GM12878 (cell line): ENCODE data around the gene PCYT1B. TPM values are rescaled to one million over a fixed set of nuclear protein-coding genes. Genes with fewer than 3 reads are reported as not detected.

Experiments used
- ATAC-seq: fragments of 200-7000 bp; cut with Tn5 transposase; 3 replicates; pipeline ENCODE4 v1.9.1; 2020; ENCODE audit warnings: mild to moderate bottlenecking, moderate library complexity
- BruUV-seq: library from RNA; stranded (reverse); fragments of 400-500 nt; replicated peaks from 2 replicates; lab custom pipeline; 2021; lab: Mats Ljungman, UMichigan
- CTCF ChIA-PET: fragments of 300-600 bp; sonication (Branson Sonifier 250); formaldehyde crosslinking; extraction: SDS; loops from one replicate; lab custom pipeline; 2021; ENCODE audit warnings: inconsistent platforms; lab: Yijun Ruan, JAX
- POLR2A ChIA-PET: fragments of 350-600 bp; formaldehyde crosslinking; extraction: SDS; loops from one replicate; lab custom pipeline; 2021; ENCODE audit warnings: inconsistent platforms; lab: Charles Lee
- RAD21 ChIA-PET: fragments of 300-600 bp; sonication (Branson Sonifier 250); formaldehyde crosslinking; loops from one replicate; lab custom pipeline; 2023; ENCODE audit warnings: antibody characterized with exemption; ENCODE audit not compliant: unreplicated experiment; lab: Charles Lee
- SMC1A ChIA-PET: fragments of 300-600 bp; sonication (Branson Sonifier 250); formaldehyde crosslinking; loops from one replicate; lab custom pipeline; 2023; ENCODE audit not compliant: unreplicated experiment, uncharacterized antibody; lab: Charles Lee
- DNase-seq: peaks from one replicate; pipeline ENCODE4 v3.0.0-alpha.2; 2011; ENCODE audit warnings: low read depth, low spot score
- FAIRE-seq: peaks from 3 replicates; lab custom pipeline; 2011; peaks lifted over from hg19 to GRCh38; lab: Jason Lieb, UNC
- H2AFZ ChIP-seq: 2 replicates; pipeline ENCODE4 v1.6.0; 2011; ENCODE audit warnings: low read depth, low read length, control low read depth; ENCODE audit not compliant: control insufficient read depth
- H3K27ac ChIP-seq: 2 replicates; pipeline ENCODE4 v1.5.1; 2011; ENCODE audit warnings: control low read depth; ENCODE audit not compliant: control insufficient read depth, insufficient read depth
- H3K27me3 ChIP-seq, 2 experiments: replicated peaks in 1 of 2; 2 replicates each; pipeline versions ENCODE4 v1.6.0 to v1.6.1; 2011; ENCODE audit warnings: low read length in 1 of 2; ENCODE audit not compliant: control insufficient read depth in 2 of 2, insufficient read depth in 2 of 2
- H3K36me3 ChIP-seq, 2 experiments: 2 replicates each; pipeline ENCODE4 v1.5.1; 2011; ENCODE audit warnings: low read length in 1 of 2; ENCODE audit not compliant: control insufficient read depth in 2 of 2, insufficient read depth in 2 of 2
- H3K4me1 ChIP-seq: 2 replicates; pipeline ENCODE4 v1.6.1; 2011; ENCODE audit warnings: mild to moderate bottlenecking, low read length, moderate library complexity, mixed read lengths; ENCODE audit not compliant: control insufficient read depth, insufficient read depth
- H3K4me2 ChIP-seq: 2 replicates; pipeline ENCODE4 v1.6.0; 2011; ENCODE audit warnings: control low read depth; ENCODE audit not compliant: control insufficient read depth, insufficient read depth
- H3K4me3 ChIP-seq: fragments of 200-600 bp; sonication (generic); 2 replicates; pipeline ENCODE4 v1.5.1; 2016
- H3K79me2 ChIP-seq: 2 replicates; pipeline ENCODE4 v1.6.0; 2011; ENCODE audit warnings: low read length; ENCODE audit not compliant: control insufficient read depth, insufficient read depth
- H3K9ac ChIP-seq: 2 replicates; pipeline ENCODE4 v1.8.0; 2011; ENCODE audit warnings: low read length, control low read depth, mixed read lengths; ENCODE audit not compliant: control insufficient read depth, insufficient read depth
- H3K9me3 ChIP-seq: replicated peaks from 3 replicates; pipeline ENCODE4 v1.5.1; 2011; ENCODE audit warnings: mild to moderate bottlenecking, low read length; ENCODE audit not compliant: control insufficient read depth, insufficient read depth
- H4K20me1 ChIP-seq: 2 replicates; pipeline ENCODE4 v1.6.0; 2011; ENCODE audit not compliant: control insufficient read depth, insufficient read depth
- ASH2L ChIP-seq: fragments of 300-600, 200-600 bp; sonication (generic); IDR thresholded peaks from 2 replicates; pipeline ENCODE4 v1.6.1; 2017; ENCODE audit warnings: low read depth, mild to moderate bottlenecking, borderline replicate concordance
- CREM ChIP-seq: IDR thresholded peaks from 2 replicates; pipeline ENCODE4 v1.6.1; 2014; ENCODE audit warnings: antibody characterized with exemption, low read depth
- EGR1 ChIP-seq, 2 experiments: IDR thresholded peaks; 1 replicate in 1 of 2; 2 replicates in 1 of 2; pipeline ENCODE4 v1.6.1; 2011 to 2012; ENCODE audit warnings: low read depth in 2 of 2, low read length in 2 of 2, borderline replicate concordance in 1 of 2, mild to moderate bottlenecking in 1 of 2, moderate library complexity in 1 of 2
- FOS ChIP-seq: IDR thresholded peaks from 3 replicates; pipeline ENCODE4 v1.6.1; 2011; ENCODE audit warnings: borderline replicate concordance; ENCODE audit not compliant: insufficient read length; ENCODE audit errors: extremely low read depth
- FOXK2 ChIP-seq: fragments of 450-650 bp; IDR thresholded peaks from 2 replicates; pipeline ENCODE4 v1.6.1; 2017; ENCODE audit warnings: mild to moderate bottlenecking, moderate library complexity
- GATAD2B ChIP-seq: fragments of 450-650 bp; conservative IDR thresholded peaks from 2 replicates; pipeline ENCODE4 v1.6.1; 2017; ENCODE audit warnings: low read depth, mild to moderate bottlenecking, moderate library complexity
- HCFC1 ChIP-seq: fragments of 150-350 bp; IDR thresholded peaks from 2 replicates; pipeline ENCODE4 v1.6.1; 2014; ENCODE audit warnings: low read length
- HDGF ChIP-seq: fragments of 450-650 bp; IDR thresholded peaks from 2 replicates; pipeline ENCODE4 v1.6.1; 2016; ENCODE audit warnings: antibody characterized with exemption
- IKZF2 ChIP-seq, 2 experiments: fragments of 450-650 bp; IDR thresholded peaks; 2 replicates each; pipeline ENCODE4 v1.6.1; 2017; ENCODE audit warnings: mild to moderate bottlenecking in 2 of 2, moderate library complexity in 2 of 2
- MEF2A ChIP-seq: IDR thresholded peaks from 2 replicates; pipeline ENCODE4 v1.6.1; 2011; ENCODE audit warnings: low read depth, mild to moderate bottlenecking, low read length, moderate library complexity; ENCODE audit not compliant: insufficient read depth
- MTA3 ChIP-seq: IDR thresholded peaks from 2 replicates; pipeline ENCODE4 v1.6.1; 2012; ENCODE audit warnings: low read length, inconsistent platforms, borderline replicate concordance
- MYB ChIP-seq: fragments of 150-350 bp; IDR thresholded peaks from 2 replicates; pipeline ENCODE4 v1.6.1; 2014; ENCODE audit warnings: mild to moderate bottlenecking, low read depth, low read length, borderline replicate concordance
- SMARCA5 ChIP-seq: fragments of 450-650 bp; IDR thresholded peaks from 2 replicates; pipeline ENCODE4 v1.6.1; 2017; ENCODE audit warnings: mild to moderate bottlenecking
- TAF1 ChIP-seq: IDR thresholded peaks from 2 replicates; pipeline ENCODE4 v1.6.1; 2011; ENCODE audit warnings: mild to moderate bottlenecking, low read depth, low read length, borderline replicate concordance
- ZBTB4 ChIP-seq: fragments of 450-650 bp; formaldehyde crosslinking; IDR thresholded peaks from 2 replicates; pipeline ENCODE4 v1.4.0; 2022; ENCODE audit warnings: mild to moderate bottlenecking, moderate library complexity
- ZNF622 ChIP-seq: fragments of 450-650 bp; IDR thresholded peaks from 2 replicates; pipeline ENCODE4 v1.6.1; 2017; ENCODE audit warnings: mild to moderate bottlenecking, inconsistent platforms
- WGBS: methylation state at CpG from one replicate; pipeline ENCODE4 v1.1.6; 2016; ENCODE audit warnings: low lambda C conversion rate; ENCODE audit not compliant: insufficient replicate concordance, insufficient coverage; ENCODE audit errors: missing lambda C conversion rate; 5-methylcytosine and 5-hydroxymethylcytosine counted together
- in situ Hi-C: fragments of 300-500 bp; cut with MboI; formaldehyde crosslinking; loops from 9 replicates; pipeline ENCODE4 v1.14.3; 2018; ENCODE audit warnings: mixed read lengths
- intact Hi-C: fragments of 100-400 bp; cut with micrococcal nuclease; formaldehyde crosslinking; loops from one replicate; pipeline ENCODE4 v1.14.2; 2022; ENCODE audit not compliant: unreplicated experiment
- polyA plus RNA-seq, 11 experiments: library from polyadenylated mRNA; depleted of rRNA in 4 of 11; unstranded in 6 of 11; stranded (reverse) in 5 of 11; fragments of >200 nt; fragmentation: Nextera tagmentation in 4 of 11; fragmentation: Illumina TruSeq in 1 of 11; extraction: Ambion mirVana in 4 of 11; extraction: Trizol in 1 of 11; gene quantifications; 1 replicate in 1 of 11; 2 replicates in 10 of 11; pipeline versions ENCODE4 v1.2.1 to v1.2.3, GENCODE V29; 2011 to 2016; ENCODE audit warnings: inconsistent platforms in 2 of 11, missing spikeins in 2 of 11, low read depth in 1 of 11
- total RNA-seq, 4 experiments: library from RNA; depleted of rRNA in 3 of 4; stranded (reverse); fragments of >200 nt in 3 of 4; fragmentation: Illumina TruSeq in 1 of 4; extraction: Trizol in 1 of 4; gene quantifications; 2 replicates each; pipeline versions ENCODE4 v1.2.1 to v1.2.3, GENCODE V29; 2013 to 2021
- TF ChIP-seq, protein P1 (sequence below): fragments of 450-650 bp; IDR thresholded peaks from 2 replicates; pipeline ENCODE4 v1.6.1; 2016; ENCODE audit warnings: mild to moderate bottlenecking
- TF ChIP-seq, protein P2 (sequence below): fragments of 450-650 bp; IDR thresholded peaks from 2 replicates; pipeline ENCODE4 v1.6.1; 2018; ENCODE audit warnings: mild to moderate bottlenecking, low read depth, moderate library complexity; ENCODE audit not compliant: partially characterized antibody

Gene PCYT1B
- total and polyA plus RNA-seq, 10 of the 15 experiments (the other 5 are each of a cell fraction or from before 2014, with no cell fraction given): 0.10 TPM; not detected in 9

DNA sequence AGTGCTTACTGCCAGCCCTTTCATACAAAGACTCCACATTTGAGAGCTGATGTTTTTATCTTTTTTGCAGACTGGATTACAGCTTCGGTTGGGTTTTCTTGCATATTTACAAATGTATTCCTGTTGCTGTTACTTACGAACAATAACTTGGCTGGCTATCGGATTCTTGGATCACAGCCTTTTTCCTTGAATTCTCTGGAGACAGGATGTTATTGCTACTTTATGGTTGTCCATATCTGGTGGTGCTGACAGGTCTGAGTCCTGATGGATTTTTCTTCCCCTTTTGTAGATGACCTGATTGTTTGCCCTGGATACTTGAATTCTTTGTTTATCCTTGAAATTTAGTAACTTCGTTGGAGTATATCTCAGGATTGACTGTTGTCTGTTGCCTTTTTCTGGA is 104.4 kb downstream of the PCYT1B start:
- H3K4me2 ChIP-seq: no peak overlapping the region
- no peak for TF ChIP-seq MTA3
- no peak for TF ChIP-seq IKZF2 (IDR thresholded peaks at IDR 0.05)
- no peak for TF ChIP-seq FOS
- TF ChIP-seq SMARCA5: no peak
- TF ChIP-seq GATAD2B: no peak
- no peak for TF ChIP-seq ASH2L
- TF ChIP-seq FOXK2: no peak
- TF ChIP-seq ZNF622: no peak
- TF ChIP-seq MEF2A: no peak
- TF ChIP-seq TAF1: no peak
- TF ChIP-seq, protein P1, sequence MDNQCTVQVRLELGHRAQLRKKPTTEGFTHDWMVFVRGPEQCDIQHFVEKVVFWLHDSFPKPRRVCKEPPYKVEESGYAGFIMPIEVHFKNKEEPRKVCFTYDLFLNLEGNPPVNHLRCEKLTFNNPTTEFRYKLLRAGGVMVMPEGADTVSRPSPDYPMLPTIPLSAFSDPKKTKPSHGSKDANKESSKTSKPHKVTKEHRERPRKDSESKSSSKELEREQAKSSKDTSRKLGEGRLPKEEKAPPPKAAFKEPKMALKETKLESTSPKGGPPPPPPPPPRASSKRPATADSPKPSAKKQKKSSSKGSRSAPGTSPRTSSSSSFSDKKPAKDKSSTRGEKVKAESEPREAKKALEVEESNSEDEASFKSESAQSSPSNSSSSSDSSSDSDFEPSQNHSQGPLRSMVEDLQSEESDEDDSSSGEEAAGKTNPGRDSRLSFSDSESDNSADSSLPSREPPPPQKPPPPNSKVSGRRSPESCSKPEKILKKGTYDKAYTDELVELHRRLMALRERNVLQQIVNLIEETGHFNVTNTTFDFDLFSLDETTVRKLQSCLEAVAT: no peak
- no peak for TF ChIP-seq EGR1 (IDR thresholded peaks at IDR 0.05; ENCODE audit: borderline replicate concordance in 1 of 2, low read depth in 2 of 2, low read length in 2 of 2)
- TF ChIP-seq ZBTB4 (CRISPR knock-in tag): no peak
- no peak for TF ChIP-seq HDGF
- TF ChIP-seq, protein P2, sequence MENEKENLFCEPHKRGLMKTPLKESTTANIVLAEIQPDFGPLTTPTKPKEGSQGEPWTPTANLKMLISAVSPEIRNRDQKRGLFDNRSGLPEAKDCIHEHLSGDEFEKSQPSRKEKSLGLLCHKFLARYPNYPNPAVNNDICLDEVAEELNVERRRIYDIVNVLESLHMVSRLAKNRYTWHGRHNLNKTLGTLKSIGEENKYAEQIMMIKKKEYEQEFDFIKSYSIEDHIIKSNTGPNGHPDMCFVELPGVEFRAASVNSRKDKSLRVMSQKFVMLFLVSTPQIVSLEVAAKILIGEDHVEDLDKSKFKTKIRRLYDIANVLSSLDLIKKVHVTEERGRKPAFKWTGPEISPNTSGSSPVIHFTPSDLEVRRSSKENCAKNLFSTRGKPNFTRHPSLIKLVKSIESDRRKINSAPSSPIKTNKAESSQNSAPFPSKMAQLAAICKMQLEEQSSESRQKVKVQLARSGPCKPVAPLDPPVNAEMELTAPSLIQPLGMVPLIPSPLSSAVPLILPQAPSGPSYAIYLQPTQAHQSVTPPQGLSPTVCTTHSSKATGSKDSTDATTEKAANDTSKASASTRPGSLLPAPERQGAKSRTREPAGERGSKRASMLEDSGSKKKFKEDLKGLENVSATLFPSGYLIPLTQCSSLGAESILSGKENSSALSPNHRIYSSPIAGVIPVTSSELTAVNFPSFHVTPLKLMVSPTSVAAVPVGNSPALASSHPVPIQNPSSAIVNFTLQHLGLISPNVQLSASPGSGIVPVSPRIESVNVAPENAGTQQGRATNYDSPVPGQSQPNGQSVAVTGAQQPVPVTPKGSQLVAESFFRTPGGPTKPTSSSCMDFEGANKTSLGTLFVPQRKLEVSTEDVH: no peak
- TF ChIP-seq CREM: no peak
- no peak for TF ChIP-seq HCFC1
- no peak for TF ChIP-seq MYB
- TF ChIP-seq, all 136 proteins: peak for 0
- no peak for DNase-seq
- BruUV-seq: no TSS peak
- Histone ChIP-seq H4K20me1 (no peaks in the 10 kb centered on the region), H3K27ac (no peak overlapping the region), H3K79me2 (no peaks in the 10 kb centered on the region), H2AFZ (no peak overlapping the region), H3K4me3 (no peak overlapping the region), H3K27me3 (no peaks in the 10 kb centered on the region), H3K9ac (no peak overlapping the region), H3K4me1 (no peaks in the 10 kb centered on the region), H3K36me3 (no peaks in the 10 kb centered on the region), H3K9me3 (no peaks in the 10 kb centered on the region)
- SMC1A ChIA-PET: no interaction called here
- 58% methylated on average over 4 of the region's 4 CpGs for WGBS
- POLR2A ChIA-PET: no interaction called here
- RAD21 ChIA-PET: no interaction called here
- intact Hi-C loops: no loop called here
- CTCF ChIA-PET: no interaction called here
- in situ Hi-C loops: no loop called here
- FAIRE-seq: no peak
- no peak for ATAC-seq
